Neural progenitor cell (in vitro differentiated cells): ENCODE measurements around the gene TCOF1. TPM values are rescaled to one million over a fixed set of nuclear protein-coding genes. Genes with fewer than 3 reads are reported as not detected.

ENCODE experiments used
- DNase-seq: peaks from one replicate; pipeline ENCODE4 v3.0.0-alpha.2; 2016; ENCODE audit warnings: low spot score
- H2AFZ ChIP-seq: fragments of 200-600 bp; sonication (generic); replicated peaks from 2 replicates; pipeline ENCODE4 v1.6.1; 2016; ENCODE audit warnings: antibody characterized with exemption
- H3F3A ChIP-seq: fragments of 200-600 bp; sonication (generic); 2 replicates; pipeline ENCODE4 v1.6.1; 2016; ENCODE audit warnings: antibody characterized with exemption, low read depth
- H3K27ac ChIP-seq: fragments of 200-600 bp; sonication (generic); 2 replicates; pipeline ENCODE4 v1.5.1; 2016; ENCODE audit warnings: mild to moderate bottlenecking
- H3K27me3 ChIP-seq: fragments of 200-600 bp; sonication (generic); 2 replicates; pipeline ENCODE4 v1.6.1; 2016; ENCODE audit warnings: mild to moderate bottlenecking, moderate library complexity
- H3K36me3 ChIP-seq: fragments of 200-600 bp; sonication (generic); 2 replicates; pipeline ENCODE4 v1.5.1; 2016
- H3K4me1 ChIP-seq: fragments of 200-600 bp; sonication (generic); 2 replicates; pipeline ENCODE4 v1.6.1; 2016; ENCODE audit warnings: mixed run types
- H3K4me2 ChIP-seq: fragments of 200-600 bp; sonication (generic); 2 replicates; pipeline ENCODE4 v1.6.1; 2016
- H3K4me3 ChIP-seq: fragments of 200-600 bp; sonication (generic); 2 replicates; pipeline ENCODE4 v1.5.1; 2016
- H3K79me2 ChIP-seq: fragments of 200-600 bp; sonication (generic); 2 replicates; pipeline ENCODE4 v1.6.1; 2016; ENCODE audit warnings: low read depth
- H3K9ac ChIP-seq: fragments of 200-600 bp; sonication (generic); 2 replicates; pipeline ENCODE4 v1.6.1; 2016
- H3K9me3 ChIP-seq: fragments of 200-600 bp; sonication (generic); 2 replicates; pipeline ENCODE4 v1.5.1; 2016; ENCODE audit warnings: low read depth
- H4K20me1 ChIP-seq: fragments of 200-600 bp; sonication (generic); 2 replicates; pipeline ENCODE4 v1.6.1; 2016; ENCODE audit warnings: low read depth
- H3K27ac Mint-ChIP-seq: 3 replicates; pipeline ENCODE4 v1.8.0; 2021; ENCODE audit warnings: mixed read lengths
- H3K27me3 Mint-ChIP-seq: 2 replicates; pipeline ENCODE4 v1.8.0; 2022; ENCODE audit warnings: low read depth, mild to moderate bottlenecking, inconsistent platforms, moderate library complexity, mixed read lengths; ENCODE audit not compliant: insufficient read depth
- H3K36me3 Mint-ChIP-seq: 3 replicates; pipeline ENCODE4 v1.8.0; 2021; ENCODE audit warnings: mixed read lengths
- H3K4me1 Mint-ChIP-seq: 3 replicates; pipeline ENCODE4 v1.8.0; 2021; ENCODE audit warnings: mixed read lengths
- H3K4me3 Mint-ChIP-seq: 3 replicates; pipeline ENCODE4 v1.8.0; 2021; ENCODE audit warnings: mild to moderate bottlenecking, moderate library complexity, mixed read lengths
- H3K9me3 Mint-ChIP-seq: 3 replicates; pipeline ENCODE4 v1.8.0; 2020; ENCODE audit warnings: mixed read lengths
- EZH2 ChIP-seq: fragments of 200-600 bp; sonication (generic); IDR thresholded peaks from 2 replicates; pipeline ENCODE4 v1.6.1; 2017; ENCODE audit warnings: antibody characterized with exemption, mild to moderate bottlenecking, moderate library complexity
- EZH2phosphoT487 ChIP-seq: fragments of 200-600 bp; sonication (generic); IDR thresholded peaks from 2 replicates; pipeline ENCODE4 v1.6.1; 2017; ENCODE audit warnings: antibody characterized with exemption
- total RNA-seq: library from RNA; depleted of rRNA; stranded (reverse); fragments of >200 nt; gene quantifications from 2 replicates; pipeline ENCODE4 v1.2.3, GENCODE V29; 2015; ENCODE audit warnings: low replicate concordance
- TF ChIP-seq, protein P1 (sequence below): fragments of 200-600 bp; sonication (generic); IDR thresholded peaks from 2 replicates; pipeline ENCODE4 v1.5.1; 2017; ENCODE audit warnings: antibody characterized with exemption, mild to moderate bottlenecking

The TCOF1 gene
- total RNA-seq, 1 donor from 2014 or later: 37.9 TPM

DNA sequence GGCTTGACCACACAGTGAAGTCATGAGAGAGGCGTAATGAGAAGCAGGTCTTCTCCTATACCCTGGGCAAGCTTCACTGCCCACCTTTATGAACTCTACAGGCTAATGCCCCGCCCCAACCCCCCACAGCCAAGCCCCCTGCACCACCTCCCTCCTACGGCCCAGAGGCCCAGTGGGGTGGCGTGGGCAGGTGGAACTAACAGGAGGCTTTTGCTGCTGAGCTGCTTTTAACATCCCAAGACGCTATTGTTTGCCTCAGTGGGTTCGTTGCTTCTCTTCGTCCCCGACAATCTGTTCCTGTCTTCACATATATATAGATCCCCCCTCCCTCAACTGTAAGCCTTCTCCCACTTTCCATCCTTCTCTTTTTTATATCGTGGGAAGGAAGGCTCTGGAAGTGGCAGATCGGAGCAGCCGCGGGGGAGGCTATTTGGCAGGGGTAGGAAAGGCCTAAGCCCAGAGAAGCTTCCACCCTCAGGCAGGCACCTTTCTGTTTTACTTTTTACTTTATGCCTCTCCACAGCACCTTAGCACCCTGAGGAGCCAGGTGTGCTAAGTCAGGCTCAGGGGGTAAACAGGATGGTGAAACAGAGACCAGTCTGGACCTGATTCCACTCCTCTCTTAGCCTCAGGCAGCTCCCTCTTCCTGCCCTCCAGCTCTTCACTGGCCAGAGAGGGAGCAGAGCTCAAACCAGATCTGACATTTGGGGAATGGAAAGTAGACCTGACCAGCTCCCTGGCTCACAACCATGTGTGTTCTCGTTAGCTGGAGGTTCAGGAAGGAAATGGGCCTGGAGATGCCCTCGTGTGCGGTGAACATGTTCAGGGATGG, 28.7 kb downstream of the TCOF1 start:
- Mint-ChIP-seq H3K27ac (peak overlapping the region; percentile 90), H3K27me3 (no peaks in the 10 kb centered on the region), H3K4me1 (peaks cover 3% of the 10 kb centered on the region), H3K4me3 (no peak overlapping the region), H3K36me3 (peaks cover 17% of the 10 kb centered on the region), H3K9me3 (no peaks in the 10 kb centered on the region)
- Histone ChIP-seq H3K4me2 (no peak overlapping the region), H3K4me1 (no peaks in the 10 kb centered on the region), H3K79me2 (no peaks in the 10 kb centered on the region), H3K27ac (no peak overlapping the region), H4K20me1 (no peaks in the 10 kb centered on the region), H3K9me3 (no peaks in the 10 kb centered on the region), H2AFZ (no peak overlapping the region), H3K9ac (no peak overlapping the region), H3F3A (no peaks in the 10 kb centered on the region), H3K27me3 (no peaks in the 10 kb centered on the region), H3K4me3 (no peak overlapping the region), H3K36me3 (peaks cover 4% of the 10 kb centered on the region)
- no peak for DNase-seq
- no peak for TF ChIP-seq EZH2
- TF ChIP-seq, protein P1, sequence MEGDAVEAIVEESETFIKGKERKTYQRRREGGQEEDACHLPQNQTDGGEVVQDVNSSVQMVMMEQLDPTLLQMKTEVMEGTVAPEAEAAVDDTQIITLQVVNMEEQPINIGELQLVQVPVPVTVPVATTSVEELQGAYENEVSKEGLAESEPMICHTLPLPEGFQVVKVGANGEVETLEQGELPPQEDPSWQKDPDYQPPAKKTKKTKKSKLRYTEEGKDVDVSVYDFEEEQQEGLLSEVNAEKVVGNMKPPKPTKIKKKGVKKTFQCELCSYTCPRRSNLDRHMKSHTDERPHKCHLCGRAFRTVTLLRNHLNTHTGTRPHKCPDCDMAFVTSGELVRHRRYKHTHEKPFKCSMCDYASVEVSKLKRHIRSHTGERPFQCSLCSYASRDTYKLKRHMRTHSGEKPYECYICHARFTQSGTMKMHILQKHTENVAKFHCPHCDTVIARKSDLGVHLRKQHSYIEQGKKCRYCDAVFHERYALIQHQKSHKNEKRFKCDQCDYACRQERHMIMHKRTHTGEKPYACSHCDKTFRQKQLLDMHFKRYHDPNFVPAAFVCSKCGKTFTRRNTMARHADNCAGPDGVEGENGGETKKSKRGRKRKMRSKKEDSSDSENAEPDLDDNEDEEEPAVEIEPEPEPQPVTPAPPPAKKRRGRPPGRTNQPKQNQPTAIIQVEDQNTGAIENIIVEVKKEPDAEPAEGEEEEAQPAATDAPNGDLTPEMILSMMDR: no peak
- no peak for TF ChIP-seq EZH2phosphoT487

GRCh38 chr5:150389531-150390266, 32.2 kb downstream of the TCOF1 start:
- Mint-ChIP-seq H3K36me3 (peaks cover 11% of the 10 kb centered on the region), H3K27ac (peak overlapping the region; percentile 53), H3K4me3 (no peak overlapping the region), H3K4me1 (peaks cover 3% of the 10 kb centered on the region), H3K9me3 (no peaks in the 10 kb centered on the region), H3K27me3 (no peaks in the 10 kb centered on the region)
- no peak overlapping the region for H3K9ac ChIP-seq
- DNase-seq: no peak
- no peaks in the 10 kb centered on the region for H4K20me1 ChIP-seq
- no peak overlapping the region for H3K27ac ChIP-seq
- no peak overlapping the region for H2AFZ ChIP-seq
- H3K4me1 ChIP-seq: no peaks in the 10 kb centered on the region
- H3K79me2 ChIP-seq: no peaks in the 10 kb centered on the region
- H3K9me3 ChIP-seq: no peaks in the 10 kb centered on the region
- H3K4me3 ChIP-seq: no peak overlapping the region
- peaks cover 4% of the 10 kb centered on the region for H3K36me3 ChIP-seq
- H3F3A ChIP-seq: no peaks in the 10 kb centered on the region
- TF ChIP-seq EZH2phosphoT487: no peak
- TF ChIP-seq, protein P1: no peak
- no peak for TF ChIP-seq EZH2
- H3K4me2 ChIP-seq: no peak overlapping the region
- no peaks in the 10 kb centered on the region for H3K27me3 ChIP-seq

DNA sequence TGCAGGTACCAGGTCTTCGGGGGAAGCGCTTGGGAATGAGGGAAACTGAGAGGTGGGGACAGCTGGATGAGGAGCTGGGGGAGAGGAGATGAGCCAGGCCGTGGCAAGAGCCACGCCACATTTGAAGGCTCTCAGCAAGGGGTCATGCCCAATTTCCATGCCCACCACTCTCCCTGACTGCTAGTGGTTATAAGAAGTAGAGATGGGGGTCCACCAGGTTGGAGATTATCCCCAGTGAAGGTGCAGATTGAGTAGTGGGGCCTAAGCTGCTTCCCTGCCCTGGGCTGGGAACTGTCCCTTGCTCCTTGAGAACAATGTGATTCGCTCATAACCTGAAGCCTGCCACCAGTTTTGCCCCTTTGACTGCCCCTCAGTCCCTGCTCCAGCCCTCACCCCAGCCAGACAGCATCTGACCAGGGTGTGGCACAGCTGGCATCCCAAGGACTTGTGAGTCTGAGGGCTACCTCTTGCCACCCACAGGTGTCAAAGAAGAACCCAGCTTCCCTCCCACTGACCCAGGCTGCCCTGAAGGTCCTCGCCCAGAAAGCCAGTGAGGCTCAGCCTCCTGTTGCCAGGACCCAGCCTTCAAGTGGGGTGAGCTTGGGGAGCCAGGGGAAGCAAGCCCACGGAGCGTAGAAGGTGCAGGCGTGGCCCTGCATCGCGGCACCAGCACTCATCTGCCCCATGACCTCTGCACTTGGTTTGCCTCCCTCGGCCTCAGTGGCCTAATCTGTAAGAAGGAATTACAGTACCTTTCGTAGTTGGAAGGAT, 33.8 kb downstream of the TCOF1 start:
- H3K4me1 ChIP-seq: no peaks in the 10 kb centered on the region
- H3K36me3 Mint-ChIP-seq: peaks cover 19% of the 10 kb centered on the region
- TF ChIP-seq, protein P1: no peak
- no peak for TF ChIP-seq EZH2
- TF ChIP-seq EZH2phosphoT487: no peak
- no peaks in the 10 kb centered on the region for H3K27me3 ChIP-seq
- no peaks in the 10 kb centered on the region for H4K20me1 ChIP-seq
- H3K4me1 Mint-ChIP-seq: peaks cover 7% of the 10 kb centered on the region
- no peak overlapping the region for H3K9ac ChIP-seq
- no peaks in the 10 kb centered on the region for H3K79me2 ChIP-seq
- H3K9me3 ChIP-seq: no peaks in the 10 kb centered on the region
- no peak for DNase-seq
- no peak overlapping the region for H2AFZ ChIP-seq
- no peak overlapping the region for H3K4me3 ChIP-seq
- no peak overlapping the region for H3K27ac Mint-ChIP-seq
- no peak overlapping the region for H3K4me3 Mint-ChIP-seq
- no peak overlapping the region for H3K4me2 ChIP-seq
- H3K27me3 Mint-ChIP-seq: no peaks in the 10 kb centered on the region
- no peak overlapping the region for H3K27ac ChIP-seq
- H3F3A ChIP-seq: no peaks in the 10 kb centered on the region
- H3K9me3 Mint-ChIP-seq: no peaks in the 10 kb centered on the region
- peaks cover 4% of the 10 kb centered on the region for H3K36me3 ChIP-seq
